ENCODE results near the gene GDF10. TPM values are rescaled to one million over a fixed set of nuclear protein-coding genes. Genes with fewer than 3 reads are reported as not detected.

Gene GDF10
- total RNA-seq, 1 experiment from 2014 or later: not detected

DNA sequence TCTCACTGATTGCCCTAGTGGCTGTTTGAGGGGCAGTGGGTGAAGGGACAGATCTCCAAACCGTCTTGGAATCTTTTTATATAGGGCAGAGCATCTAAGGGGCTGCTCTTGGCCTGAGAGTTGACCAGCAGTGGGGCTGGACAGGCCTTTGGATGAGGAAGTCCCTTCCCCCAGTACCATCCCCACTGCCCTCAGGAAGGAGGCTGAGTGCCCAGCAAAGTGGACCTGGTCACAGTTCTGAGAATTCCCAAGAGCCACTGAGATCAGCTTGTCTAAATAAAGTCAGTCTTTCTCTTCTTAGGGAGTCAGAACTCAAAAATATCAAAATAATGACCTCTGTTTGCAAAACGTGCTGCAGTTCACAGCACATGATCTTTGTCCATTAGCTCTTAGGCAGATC is 5.6 kb downstream of the GDF10 start:
- Histone ChIP-seq H3K27me3 (replicated peaks) (peaks cover 26% of the 10 kb centered on the region), H3K9me3 (replicated peaks) (no peaks in the 10 kb centered on the region), H3K4me1 (replicated peaks) (no peaks in the 10 kb centered on the region), H3K4me3 (no peak overlapping the region), H3K36me3 (no peaks in the 10 kb centered on the region), H3K27ac (no peak overlapping the region)
- DNase-seq (ENCODE audit: low read depth in 1 of 2, low spot score in 2 of 2): no peak

DNA sequence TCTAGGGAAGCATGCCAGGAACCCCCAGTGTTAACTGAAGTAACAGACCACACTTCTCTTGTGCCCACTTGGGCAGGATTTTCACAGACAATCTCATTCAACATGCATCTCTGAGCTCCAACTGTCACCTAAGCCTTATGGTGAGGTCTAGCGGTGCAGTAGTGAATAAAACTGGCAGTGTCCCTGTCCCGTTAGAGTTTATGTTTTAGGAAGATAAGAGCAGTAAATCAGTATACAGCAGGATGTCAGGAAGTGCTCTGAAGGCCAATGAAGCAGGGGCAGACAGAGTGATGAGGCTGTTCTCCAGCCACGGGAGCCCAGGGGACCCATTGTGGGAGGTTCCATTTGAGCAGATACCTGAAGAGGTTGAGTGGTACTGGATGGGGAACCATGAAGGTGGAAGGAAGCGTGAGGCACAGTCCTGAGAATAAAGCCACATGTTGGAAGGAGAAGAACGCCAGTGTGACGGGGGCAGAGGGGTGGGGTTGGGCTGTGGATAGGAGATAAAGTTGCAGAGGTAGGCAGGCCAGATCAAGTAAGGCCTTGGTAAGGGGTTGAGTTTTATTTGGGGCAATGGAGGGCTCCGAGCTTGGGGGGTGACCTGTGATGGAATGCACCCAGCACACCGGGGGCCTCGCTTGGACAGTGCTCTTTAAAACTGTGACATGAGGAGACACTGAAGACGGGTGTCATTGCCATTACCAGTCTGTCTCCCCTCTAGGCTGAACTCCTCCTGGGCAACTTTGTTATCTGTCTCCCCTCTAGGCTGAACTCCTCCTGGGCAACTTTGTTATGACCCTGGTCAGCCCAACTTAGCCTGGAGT is 6.6 kb downstream of the GDF10 start:
- Histone ChIP-seq H3K36me3 (no peaks in the 10 kb centered on the region), H3K27me3 (replicated peaks) (peaks cover 16% of the 10 kb centered on the region), H3K9me3 (replicated peaks) (no peaks in the 10 kb centered on the region), H3K4me1 (replicated peaks) (no peaks in the 10 kb centered on the region), H3K4me3 (no peak overlapping the region), H3K27ac (no peak overlapping the region)
- no peak for DNase-seq (ENCODE audit: low read depth in 1 of 2, low spot score in 2 of 2)

DNA sequence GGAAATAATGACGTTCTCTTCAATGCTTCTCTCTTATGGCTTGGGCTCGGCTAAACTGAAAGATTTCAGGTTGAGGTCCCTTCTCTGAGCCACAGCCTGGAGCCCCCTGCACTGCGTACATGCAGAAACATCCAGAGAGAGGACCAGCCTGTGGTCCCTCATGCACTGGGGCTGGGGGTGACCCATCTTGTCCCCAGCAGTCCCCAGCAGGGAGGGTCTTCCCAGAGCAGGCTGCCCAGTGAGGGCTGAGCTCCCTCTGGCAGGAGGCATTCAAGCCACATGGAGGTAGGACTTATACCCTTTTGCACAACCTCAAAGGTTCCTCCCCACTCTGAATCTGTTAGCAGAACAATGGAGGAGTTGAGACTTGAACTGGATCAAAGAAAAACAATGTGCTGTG is 7.4 kb downstream of the GDF10 start:
- Histone ChIP-seq H3K36me3 (no peaks in the 10 kb centered on the region), H3K9me3 (replicated peaks) (no peaks in the 10 kb centered on the region), H3K27me3 (replicated peaks) (peaks cover 11% of the 10 kb centered on the region), H3K4me1 (replicated peaks) (no peaks in the 10 kb centered on the region), H3K27ac (no peak overlapping the region), H3K4me3 (no peak overlapping the region)
- no peak for DNase-seq (ENCODE audit: low read depth in 1 of 2, low spot score in 2 of 2)

DNA sequence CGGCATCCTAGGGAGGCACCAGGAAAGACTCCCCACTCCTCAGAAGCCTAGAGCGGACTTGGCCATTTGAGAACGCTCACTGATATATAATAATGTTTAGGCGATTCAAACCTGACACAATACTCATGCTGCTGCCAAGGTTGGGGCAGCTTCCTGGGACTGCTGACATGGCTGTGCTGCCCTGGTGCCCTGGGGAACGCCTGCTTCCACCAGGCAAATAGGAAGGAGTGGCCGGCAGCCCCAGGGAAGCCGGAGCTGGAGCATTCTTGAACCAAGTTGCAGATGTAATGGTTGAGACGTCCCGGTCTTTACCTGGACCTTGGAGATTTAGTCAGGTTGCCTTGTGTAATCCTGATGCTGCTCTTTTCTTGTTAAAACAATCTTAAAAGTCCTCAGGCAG is 8.8 kb downstream of the GDF10 start:
- Histone ChIP-seq H3K9me3 (replicated peaks) (no peaks in the 10 kb centered on the region), H3K27ac (no peak overlapping the region), H3K4me3 (no peak overlapping the region), H3K36me3 (no peaks in the 10 kb centered on the region), H3K4me1 (replicated peaks) (no peaks in the 10 kb centered on the region), H3K27me3 (replicated peaks) (peaks cover 7% of the 10 kb centered on the region; the same call in 1 of the 2 replicates)
- DNase-seq (ENCODE audit: low read depth in 1 of 2, low spot score in 2 of 2): no peak

DNA sequence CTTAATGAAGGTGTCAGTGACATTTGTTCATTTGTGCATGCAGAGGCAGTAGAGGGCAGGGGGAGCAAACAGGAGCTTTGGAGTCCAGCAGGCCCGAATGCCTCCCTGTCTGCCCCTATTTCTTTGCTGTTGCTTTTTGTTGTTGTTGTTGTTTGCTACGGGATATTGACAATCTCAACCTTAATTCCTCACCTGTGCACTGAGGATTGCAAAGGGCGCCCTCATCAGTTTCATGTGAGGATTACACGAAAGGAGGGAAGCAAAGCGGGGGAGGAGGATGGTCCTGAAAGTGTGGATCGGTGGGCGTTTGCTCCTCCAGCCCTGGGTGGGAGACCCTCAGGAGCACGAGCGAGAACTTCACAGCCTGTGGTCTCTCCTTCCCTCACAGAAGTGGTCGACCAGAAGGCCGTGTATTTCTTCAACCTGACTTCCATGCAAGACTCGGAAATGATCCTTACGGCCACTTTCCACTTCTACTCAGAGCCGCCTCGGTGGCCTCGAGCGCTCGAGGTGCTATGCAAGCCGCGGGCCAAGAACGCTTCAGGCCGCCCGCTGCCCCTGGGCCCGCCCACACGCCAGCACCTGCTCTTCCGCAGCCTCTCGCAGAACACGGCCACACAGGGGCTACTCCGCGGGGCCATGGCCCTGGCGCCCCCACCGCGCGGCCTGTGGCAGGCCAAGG is 9.6 kb downstream of the GDF10 start:
- Histone ChIP-seq H3K36me3 (no peaks in the 10 kb centered on the region), H3K4me1 (replicated peaks) (no peaks in the 10 kb centered on the region), H3K9me3 (replicated peaks) (no peaks in the 10 kb centered on the region), H3K4me3 (no peak overlapping the region), H3K27me3 (replicated peaks) (peaks cover 6% of the 10 kb centered on the region; the same call in 1 of the 2 replicates), H3K27ac (no peak overlapping the region)
- DNase-seq (ENCODE audit: low read depth in 1 of 2, low spot score in 2 of 2): no peak

DNA sequence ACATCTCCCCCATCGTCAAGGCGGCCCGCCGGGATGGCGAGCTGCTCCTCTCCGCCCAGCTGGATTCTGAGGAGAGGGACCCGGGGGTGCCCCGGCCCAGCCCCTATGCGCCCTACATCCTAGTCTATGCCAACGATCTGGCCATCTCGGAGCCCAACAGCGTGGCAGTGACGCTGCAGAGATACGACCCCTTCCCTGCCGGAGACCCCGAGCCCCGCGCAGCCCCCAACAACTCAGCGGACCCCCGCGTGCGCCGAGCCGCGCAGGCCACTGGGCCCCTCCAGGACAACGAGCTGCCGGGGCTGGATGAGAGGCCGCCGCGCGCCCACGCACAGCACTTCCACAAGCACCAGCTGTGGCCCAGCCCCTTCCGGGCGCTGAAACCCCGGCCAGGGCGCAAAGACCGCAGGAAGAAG is 10.1 kb downstream of the GDF10 start:
- no peak overlapping the region for H3K27ac ChIP-seq
- no peak for DNase-seq (ENCODE audit: low read depth in 1 of 2, low spot score in 2 of 2)

DNA sequence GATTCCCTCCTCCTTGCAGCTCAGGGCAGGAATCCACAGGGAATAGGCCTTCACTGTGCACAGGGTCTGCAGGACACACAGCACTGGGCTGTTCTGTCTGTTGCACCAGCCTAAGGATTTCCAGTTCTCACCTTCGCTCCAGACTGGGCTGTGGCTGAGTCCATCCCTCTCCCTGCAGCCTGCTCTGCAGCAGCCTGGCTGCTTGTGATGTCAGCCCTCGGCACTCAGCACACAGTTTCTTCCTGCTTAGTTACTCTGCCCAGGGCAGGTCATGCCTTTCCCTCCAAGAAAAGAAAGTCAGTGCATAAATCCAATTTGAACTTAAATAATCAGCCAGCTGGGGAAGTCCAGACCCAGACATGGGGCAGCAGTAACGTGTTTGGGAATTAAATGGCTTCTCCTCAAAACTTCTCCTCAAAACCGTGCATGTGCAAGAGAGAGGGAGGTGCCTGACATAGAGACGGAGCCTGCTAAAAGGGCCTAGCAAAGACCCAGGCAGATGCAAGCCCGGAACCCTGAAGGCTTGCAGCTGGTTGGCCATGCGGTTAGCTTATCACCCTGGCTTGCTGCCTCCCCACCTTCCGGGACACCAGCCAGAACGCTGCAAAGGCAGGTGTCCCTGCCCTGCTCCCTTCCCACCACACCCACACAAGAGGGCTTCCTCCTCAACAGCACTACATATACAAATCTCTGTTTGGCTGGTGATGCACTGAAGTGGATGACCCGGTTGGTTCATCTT is 11.4 kb downstream of the GDF10 start:
- no peak for DNase-seq (ENCODE audit: low read depth in 1 of 2, low spot score in 2 of 2)
- Histone ChIP-seq H3K27me3 (replicated peaks) (peaks cover 1% of the 10 kb centered on the region; the same call in 1 of the 2 replicates), H3K27ac (no peak overlapping the region), H3K36me3 (no peaks in the 10 kb centered on the region), H3K4me1 (replicated peaks) (no peaks in the 10 kb centered on the region), H3K9me3 (replicated peaks) (no peaks in the 10 kb centered on the region), H3K4me3 (no peak overlapping the region)

More for the DNA sequence above, 10.1 kb downstream of the GDF10 start:
- no peak overlapping the region for H3K4me3 ChIP-seq
- no peaks in the 10 kb centered on the region for H3K36me3 ChIP-seq
- H3K4me1 ChIP-seq (replicated peaks): no peaks in the 10 kb centered on the region
- H3K27me3 ChIP-seq (replicated peaks): peaks cover 4% of the 10 kb centered on the region; the same call in 1 of the 2 replicates
- H3K9me3 ChIP-seq (replicated peaks): no peaks in the 10 kb centered on the region

DNA sequence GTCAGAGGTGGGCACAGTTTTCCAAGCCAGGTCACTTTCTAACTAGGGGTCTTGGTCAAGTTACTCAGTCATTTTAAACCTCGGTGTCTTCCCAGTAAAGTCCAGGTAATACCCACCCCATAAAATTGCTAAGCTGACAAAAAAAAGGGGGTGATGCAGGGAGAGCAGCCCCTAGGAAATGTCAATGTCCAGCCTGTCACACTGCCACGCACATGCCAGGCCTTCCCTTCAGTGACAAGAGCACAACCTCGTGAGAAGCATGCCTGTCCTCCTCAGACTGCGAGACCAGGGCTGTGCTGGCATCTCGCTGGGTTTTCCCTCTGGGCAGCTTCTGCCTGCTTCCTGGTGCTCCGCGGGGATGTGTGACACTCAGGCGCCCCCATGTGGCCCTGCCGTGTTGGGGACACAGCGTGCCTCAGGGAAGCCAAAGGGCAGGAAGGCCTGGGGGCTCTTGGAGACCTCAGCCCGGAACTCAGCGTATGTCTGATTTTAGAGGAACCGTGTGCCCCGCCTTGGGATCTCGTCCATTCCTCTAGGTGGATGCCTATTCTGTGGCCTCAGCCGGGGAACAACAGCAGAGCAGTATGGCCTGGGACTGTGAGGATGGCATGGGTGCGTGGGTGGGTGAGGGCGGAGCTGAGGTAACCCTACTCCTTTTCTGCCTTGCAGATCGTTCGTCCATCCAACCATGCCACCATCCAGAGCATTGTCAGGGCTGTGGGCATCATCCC is 12.1 kb downstream of the GDF10 start:
- H3K36me3 ChIP-seq: no peaks in the 10 kb centered on the region
- H3K9me3 ChIP-seq (replicated peaks): no peaks in the 10 kb centered on the region
- H3K27me3 ChIP-seq (replicated peaks): no peaks in the 10 kb centered on the region; the same call in 1 of the 2 replicates
- H3K4me3 ChIP-seq: no peak overlapping the region
- DNase-seq (ENCODE audit: low read depth in 1 of 2, low spot score in 2 of 2): peak; percentile 64 to 82
- no peak overlapping the region for H3K27ac ChIP-seq
- H3K4me1 ChIP-seq (replicated peaks): no peaks in the 10 kb centered on the region

DNA sequence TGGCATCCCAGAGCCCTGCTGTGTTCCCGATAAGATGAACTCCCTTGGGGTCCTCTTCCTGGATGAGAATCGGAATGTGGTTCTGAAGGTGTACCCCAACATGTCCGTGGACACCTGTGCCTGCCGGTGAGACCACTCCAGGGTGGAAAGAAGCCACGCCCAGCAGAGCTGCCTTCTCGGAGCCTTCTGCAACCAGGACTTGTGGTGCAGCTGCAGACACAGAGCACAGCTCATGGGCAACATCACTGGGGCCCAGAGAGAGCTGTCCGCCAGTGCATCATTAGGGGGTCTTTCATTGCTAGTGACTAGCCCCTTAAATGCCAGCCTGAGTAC is 12.6 kb downstream of the GDF10 start:
- Histone ChIP-seq H3K27ac (no peak overlapping the region), H3K36me3 (no peaks in the 10 kb centered on the region), H3K27me3 (replicated peaks) (no peaks in the 10 kb centered on the region; the same call in none of the 2 replicates), H3K4me1 (replicated peaks) (no peaks in the 10 kb centered on the region), H3K4me3 (no peak overlapping the region), H3K9me3 (replicated peaks) (no peaks in the 10 kb centered on the region)
- no peak for DNase-seq (ENCODE audit: low read depth in 1 of 2, low spot score in 2 of 2)

DNA sequence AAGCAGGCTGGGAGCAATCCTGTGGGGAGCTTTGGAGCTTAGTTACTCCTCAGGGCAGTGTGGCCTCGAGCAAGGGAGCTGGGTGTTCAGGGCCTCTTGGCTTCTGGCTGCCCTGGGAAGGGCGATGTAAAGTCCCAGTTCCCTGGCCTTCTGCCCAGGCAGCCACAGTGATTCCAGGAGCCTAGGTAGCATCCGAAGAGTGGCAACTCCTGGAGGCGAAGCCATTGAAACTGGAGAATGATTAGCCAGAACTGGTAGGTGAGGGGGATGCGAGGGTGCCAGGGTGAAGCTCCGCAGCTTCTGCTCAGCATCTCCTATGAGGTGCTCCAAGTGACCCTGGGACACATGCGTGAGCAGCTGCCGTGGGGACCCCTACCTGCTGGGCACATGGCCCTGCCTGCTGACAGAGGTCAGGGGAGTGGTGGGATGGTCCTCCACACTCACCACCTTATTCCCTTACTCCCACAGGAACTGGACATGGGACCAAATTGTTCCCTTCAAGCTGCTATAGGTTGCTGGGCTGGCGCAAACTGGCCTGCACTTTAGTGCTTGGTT is 14.5 kb downstream of the GDF10 start:
- no peak overlapping the region for H3K27ac ChIP-seq
- no peaks in the 10 kb centered on the region for H3K36me3 ChIP-seq
- no peaks in the 10 kb centered on the region; the same call in none of the 2 replicates for H3K27me3 ChIP-seq (replicated peaks)
- no peaks in the 10 kb centered on the region for H3K9me3 ChIP-seq (replicated peaks)
- H3K4me3 ChIP-seq: no peak overlapping the region
- no peak for DNase-seq (ENCODE audit: low read depth in 1 of 2, low spot score in 2 of 2)
- H3K4me1 ChIP-seq (replicated peaks): no peaks in the 10 kb centered on the region

DNA sequence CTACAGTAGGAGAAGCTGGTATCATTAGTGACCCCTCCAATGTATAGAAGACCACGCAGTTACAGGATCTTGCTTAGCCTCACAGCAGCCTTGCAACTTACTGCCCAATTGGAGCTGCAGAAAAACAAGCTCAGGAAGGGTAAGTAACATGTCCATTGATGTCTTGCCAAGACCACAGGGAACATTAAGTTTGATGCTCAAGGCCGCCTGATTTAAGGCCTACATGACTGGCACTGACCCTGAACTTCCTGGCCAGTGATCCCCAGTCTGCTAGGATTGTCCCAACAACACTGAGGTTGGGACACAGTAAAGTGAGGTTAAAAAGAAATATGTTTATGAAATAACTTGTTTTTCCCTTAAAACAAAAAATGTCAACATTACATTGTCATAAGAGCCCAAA is 15.4 kb downstream of the GDF10 start:
- peaks cover 2% of the 10 kb centered on the region for H3K27me3 ChIP-seq (replicated peaks)
- H3K9me3 ChIP-seq (replicated peaks): no peaks in the 10 kb centered on the region
- no peak overlapping the region for H3K4me3 ChIP-seq
- H3K4me1 ChIP-seq (replicated peaks): no peaks in the 10 kb centered on the region
- no peaks in the 10 kb centered on the region for H3K36me3 ChIP-seq
- DNase-seq (ENCODE audit: low read depth in 1 of 2, low spot score in 2 of 2): no peak
- H3K27ac ChIP-seq: no peak overlapping the region

DNA sequence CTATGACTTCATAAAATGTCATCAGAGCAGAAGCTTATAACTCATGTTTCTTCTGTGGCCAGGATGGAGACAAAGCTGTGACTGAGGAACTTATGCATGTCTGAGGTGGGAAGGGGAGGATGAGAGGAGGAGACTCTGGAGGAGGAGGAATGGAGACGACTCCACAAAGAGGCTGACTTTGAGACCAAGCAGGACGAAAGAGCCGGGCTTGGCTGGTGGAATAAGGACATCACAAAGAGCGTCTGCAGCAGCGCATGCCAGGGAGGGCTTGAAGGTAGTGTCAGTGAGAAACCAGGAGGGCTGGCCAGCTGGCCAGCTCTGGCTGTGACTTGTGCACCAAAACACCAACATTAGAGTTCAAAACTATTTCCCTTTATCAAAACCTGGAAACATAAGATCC is 16.1 kb downstream of the GDF10 start:
- Histone ChIP-seq H3K9me3 (replicated peaks) (no peaks in the 10 kb centered on the region), H3K27ac (no peak overlapping the region), H3K4me1 (replicated peaks) (no peaks in the 10 kb centered on the region), H3K36me3 (no peaks in the 10 kb centered on the region), H3K4me3 (no peak overlapping the region), H3K27me3 (replicated peaks) (peaks cover 4% of the 10 kb centered on the region; the same call in 1 of the 2 replicates)
- no peak for DNase-seq (ENCODE audit: low read depth in 1 of 2, low spot score in 2 of 2)

DNA sequence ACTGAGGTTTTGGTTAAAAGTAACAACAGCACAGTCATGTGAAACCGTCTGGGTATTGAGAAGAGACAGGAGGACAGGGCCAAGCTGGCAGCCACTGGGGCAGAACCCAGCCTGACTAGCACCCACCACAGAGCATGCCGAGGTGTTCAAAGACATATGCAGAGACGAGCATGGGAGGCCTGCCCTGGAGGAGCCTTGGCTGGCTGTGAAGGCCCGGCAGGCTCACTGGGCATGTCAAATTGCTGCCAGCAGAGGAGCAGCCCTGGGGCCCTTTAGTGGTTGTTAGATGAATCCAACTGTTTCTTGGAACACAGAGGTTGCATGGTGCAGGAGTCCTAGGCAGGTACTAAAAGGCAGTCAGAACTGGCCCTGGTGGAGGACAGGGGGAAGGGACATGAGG is 17.3 kb downstream of the GDF10 start:
- Histone ChIP-seq H3K4me1 (replicated peaks) (no peaks in the 10 kb centered on the region), H3K4me3 (no peak overlapping the region), H3K27me3 (replicated peaks) (peaks cover 4% of the 10 kb centered on the region; the same call in 1 of the 2 replicates), H3K9me3 (replicated peaks) (no peaks in the 10 kb centered on the region), H3K27ac (no peak overlapping the region), H3K36me3 (no peaks in the 10 kb centered on the region)
- no peak for DNase-seq (ENCODE audit: low read depth in 1 of 2, low spot score in 2 of 2)
